CD4-positive, alpha-beta T cell treated with Interferon alpha-2 for 1 hour (primary cell): ENCODE measurements around the gene RIMBP3B.
"Not testable (repeated sequence)": the region's sequence is repeated elsewhere in the genome, so short reads cannot be mapped to it uniquely, and the experiment has no call there.

Source experiments
- DNase-seq, 2 donors: peaks; one replicate each; pipeline ENCODE4 v3.0.0-alpha.2; 2020 to 2022

The RIMBP3B gene

GRCh38 chr22:21383701-21384467 lies at the start of gene RIMBP3B:
TSS of gene RIMBP3B (plus strand) at chr22:21383751. CDS start at chr22:21383859, 108 bp downstream.
- DNase-seq = not testable (repeated sequence)

GRCh38 chr22:21357527-21357926 lies 26.0 kb upstream of the RIMBP3B start:
- not testable (repeated sequence) for DNase-seq

- not testable (repeated sequence) for DNase-seq
Measured at GRCh38 chr22:21360525-21360924, 23.0 kb upstream of the RIMBP3B start.

GRCh38 chr22:21362473-21362872 lies 21.1 kb upstream of the RIMBP3B start:
- DNase-seq = not testable (repeated sequence)

GRCh38 chr22:21363061-21363460 lies 20.5 kb upstream of the RIMBP3B start:
- not testable (repeated sequence) for DNase-seq

- DNase-seq = not testable (repeated sequence)
Measured at GRCh38 chr22:21363803-21364202, 19.7 kb upstream of the RIMBP3B start.

- DNase-seq = not testable (repeated sequence)
Measured at GRCh38 chr22:21364362-21364761, 19.2 kb upstream of the RIMBP3B start.

- DNase-seq = not testable (repeated sequence)
Measured at GRCh38 chr22:21365337-21365736, 18.2 kb upstream of the RIMBP3B start.

GRCh38 chr22:21368603-21369310 lies 14.8 kb upstream of the RIMBP3B start:
- not testable (repeated sequence) for DNase-seq

GRCh38 chr22:21375880-21376279 lies 7.7 kb upstream of the RIMBP3B start:
- DNase-seq = not testable (repeated sequence)

- not testable (repeated sequence) for DNase-seq
Measured at GRCh38 chr22:21384468-21385357, 1.2 kb downstream of the RIMBP3B start.

- DNase-seq = not testable (repeated sequence)
Measured at GRCh38 chr22:21389480-21389879, 5.9 kb downstream of the RIMBP3B start.

GRCh38 chr22:21390013-21390412 lies 6.5 kb downstream of the RIMBP3B start:
- DNase-seq = not testable (repeated sequence)

- not testable (repeated sequence) for DNase-seq
Measured at GRCh38 chr22:21394613-21395012, 11.1 kb downstream of the RIMBP3B start.

- DNase-seq = not testable (repeated sequence)
Measured at GRCh38 chr22:21401197-21401969, 17.8 kb downstream of the RIMBP3B start.

GRCh38 chr22:21402763-21403314 lies 19.3 kb downstream of the RIMBP3B start:
- not testable (repeated sequence) for DNase-seq

GRCh38 chr22:21407139-21407538 lies 23.6 kb downstream of the RIMBP3B start:
- DNase-seq = not testable (repeated sequence)

GRCh38 chr22:21407792-21408191 lies 24.2 kb downstream of the RIMBP3B start:
- not testable (repeated sequence) for DNase-seq

GRCh38 chr22:21416375-21416774 lies 32.8 kb downstream of the RIMBP3B start:
- DNase-seq = not testable (repeated sequence)

- peak in 1 of 2 donors; percentile 22 for DNase-seq
Measured at GRCh38 chr22:21417227-21417746, 33.7 kb downstream of the RIMBP3B start, which contains the start of gene HIC2. TSS of gene HIC2 (plus strand) at chr22:21417371. CDS start at chr22:21442832, 25,461 bp downstream.

GRCh38 chr22:21417853-21418252 lies 34.3 kb downstream of the RIMBP3B start:
- peak; percentile 1 to 33 for DNase-seq
